NT2/D1 (cell line): ENCODE results near the gene BMP15.

ENCODE experiments used
- DNase-seq: peaks from one replicate; pipeline ENCODE4 v3.0.0-alpha.2; 2011; ENCODE audit warnings: low read depth, low spot score
- H3K27me3 ChIP-seq: 2 replicates; pipeline ENCODE4 v1.6.0; 2011; ENCODE audit warnings: mild to moderate bottlenecking; ENCODE audit not compliant: insufficient read length, insufficient read depth
- H3K36me3 ChIP-seq: 2 replicates; pipeline ENCODE4 v1.6.1; 2011; ENCODE audit warnings: mild to moderate bottlenecking, low read length, mixed read lengths; ENCODE audit not compliant: insufficient read depth, insufficient read length
- H3K4me1 ChIP-seq: 2 replicates; pipeline ENCODE4 v1.5.1; 2011; ENCODE audit not compliant: insufficient read depth, insufficient read length
- H3K4me3 ChIP-seq: 2 replicates; pipeline ENCODE4 v1.5.1; 2011; ENCODE audit warnings: low read depth; ENCODE audit not compliant: insufficient read length
- H3K9ac ChIP-seq: 2 replicates; pipeline ENCODE4 v1.6.0; 2011; ENCODE audit warnings: low read depth; ENCODE audit not compliant: insufficient read length
- H3K9me3 ChIP-seq: 2 replicates; pipeline ENCODE4 v1.5.1; 2011; ENCODE audit warnings: mild to moderate bottlenecking, low read length; ENCODE audit not compliant: insufficient read depth
- SUZ12 ChIP-seq: IDR thresholded peaks from 2 replicates; pipeline ENCODE4 v1.6.1; 2011; ENCODE audit not compliant: insufficient read length, insufficient read depth; ENCODE audit errors: extremely low read depth
- YY1 ChIP-seq: IDR thresholded peaks from 2 replicates; pipeline ENCODE4 v1.6.1; 2011; ENCODE audit not compliant: insufficient read length, insufficient read depth
- ZNF274 ChIP-seq: IDR thresholded peaks from 2 replicates; pipeline ENCODE4 v1.6.1; 2011; ENCODE audit warnings: mild to moderate bottlenecking, low read depth, low read length

The BMP15 gene

DNA sequence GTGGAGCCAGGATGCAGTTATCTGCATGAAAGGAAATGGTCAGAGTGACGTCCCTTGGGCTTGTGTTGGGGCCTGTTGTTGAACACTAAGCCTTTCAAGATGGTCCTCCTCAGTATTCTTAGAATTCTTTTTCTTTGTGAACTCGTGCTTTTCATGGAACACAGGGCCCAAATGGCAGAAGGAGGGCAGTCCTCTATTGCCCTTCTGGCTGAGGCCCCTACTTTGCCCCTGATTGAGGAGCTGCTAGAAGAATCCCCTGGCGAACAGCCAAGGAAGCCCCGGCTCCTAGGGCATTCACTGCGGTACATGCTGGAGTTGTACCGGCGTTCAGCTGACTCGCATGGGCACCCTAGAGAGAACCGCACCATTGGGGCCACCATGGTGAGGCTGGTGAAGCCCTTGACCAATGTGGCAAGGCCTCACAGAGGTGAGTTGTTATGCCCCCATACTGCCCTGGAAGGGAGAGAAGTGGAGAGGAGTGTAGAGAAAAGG is at the start of gene BMP15:
Gene BMP15, plus strand, starts transcription at position 51 of the 492 bp plus-strand sequence. Its CDS starts 49 bp downstream, at position 100.
- Histone ChIP-seq H3K27me3 (no peaks in the 10 kb centered on the region), H3K9ac (no peak within 1 kb of the TSS), H3K4me1 (no peaks in the 10 kb centered on the region), H3K9me3 (no peaks in the 10 kb centered on the region), H3K4me3 (no peak within 1 kb of the TSS), H3K36me3 (no peaks in the 10 kb centered on the region)
- TF ChIP-seq ZNF274 (no peak), YY1 (no peak), SUZ12 (no peak)
- no peak for DNase-seq

DNA sequence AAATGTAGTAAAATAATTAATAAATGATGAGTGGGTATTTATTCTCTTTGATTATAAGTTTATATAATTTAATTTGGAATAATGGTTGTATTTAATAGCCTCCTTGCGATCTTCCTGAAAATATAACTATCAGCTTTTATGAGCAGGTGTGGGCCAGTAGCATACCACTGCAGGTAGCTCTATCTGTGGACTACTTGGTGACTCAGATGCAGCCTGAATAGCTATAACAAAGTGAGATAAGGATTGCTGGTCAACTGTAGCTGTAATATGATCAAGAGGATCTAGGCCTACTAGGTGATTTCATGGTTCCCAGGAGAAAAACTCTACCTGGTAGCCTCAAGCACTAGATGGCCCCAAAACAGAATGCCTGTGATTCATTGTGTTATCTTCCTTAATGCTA is 47.1 kb upstream of the BMP15 start:
- TF ChIP-seq SUZ12 (no peak), YY1 (no peak), ZNF274 (no peak)
- no peaks in the 10 kb centered on the region for H3K27me3 ChIP-seq
- no peaks in the 10 kb centered on the region for H3K4me1 ChIP-seq

DNA sequence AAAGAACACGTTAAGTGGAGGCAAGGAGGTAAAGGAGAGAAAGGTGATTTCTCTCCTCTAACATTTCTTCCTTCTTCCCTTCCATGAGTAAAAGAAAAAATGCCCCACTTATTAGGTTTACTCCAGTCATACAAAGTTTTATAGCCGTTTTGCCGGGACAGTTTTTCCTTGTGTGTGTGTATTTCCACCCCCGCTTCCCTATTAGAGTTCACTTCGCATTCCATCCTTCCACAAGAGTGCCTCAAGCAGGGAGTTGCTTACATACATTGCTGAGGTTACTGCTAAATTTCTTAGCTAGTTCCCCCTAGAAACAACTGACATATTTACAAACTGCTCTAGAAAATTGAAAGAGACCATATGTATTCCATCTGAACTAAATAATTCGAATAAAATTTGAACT is 45.2 kb upstream of the BMP15 start:
- no peak for DNase-seq

More for the DNA sequence above, 47.1 kb upstream of the BMP15 start:
- no peaks in the 10 kb centered on the region for H3K36me3 ChIP-seq
- H3K4me3 ChIP-seq = no peak overlapping the region
- H3K9me3 ChIP-seq = no peaks in the 10 kb centered on the region
- H3K9ac ChIP-seq = no peak overlapping the region
- DNase-seq = no peak

DNA sequence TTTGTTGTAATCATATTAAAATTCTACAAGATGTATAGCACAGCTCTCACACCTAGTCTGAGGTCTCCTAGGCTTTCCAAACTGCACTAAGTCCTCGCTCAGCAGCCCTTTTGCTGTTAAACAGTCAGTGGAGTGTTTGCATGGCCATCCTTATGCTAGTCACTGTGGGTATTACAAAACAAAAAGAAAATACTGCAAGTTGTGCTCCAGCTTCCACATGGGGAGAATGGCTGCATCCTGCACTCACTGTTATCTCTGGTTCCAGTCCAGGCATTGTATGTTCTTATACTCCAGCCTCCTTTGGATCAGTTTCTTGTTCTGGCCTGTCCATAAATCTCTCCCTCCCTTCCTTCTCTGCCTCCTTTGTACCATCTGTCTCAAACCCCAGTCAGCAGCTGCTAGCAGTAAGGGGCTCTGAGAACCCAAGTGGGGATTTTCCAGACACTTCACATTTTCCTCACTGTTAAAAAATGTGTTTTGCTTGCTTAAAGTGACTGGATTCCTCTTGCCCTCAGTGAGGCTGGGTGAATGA is 38.5 kb upstream of the BMP15 start:
- no peak for TF ChIP-seq YY1
- no peak for TF ChIP-seq SUZ12
- no peak for TF ChIP-seq ZNF274
- H3K27me3 ChIP-seq = peaks cover 3% of the 10 kb centered on the region
- no peak overlapping the region for H3K4me3 ChIP-seq
- H3K4me1 ChIP-seq = no peaks in the 10 kb centered on the region
- no peaks in the 10 kb centered on the region for H3K36me3 ChIP-seq
- no peak overlapping the region for H3K9ac ChIP-seq
- DNase-seq = no peak
- H3K9me3 ChIP-seq = no peaks in the 10 kb centered on the region

More for the DNA sequence above, 45.2 kb upstream of the BMP15 start:
- Histone ChIP-seq H3K36me3 (no peaks in the 10 kb centered on the region), H3K4me3 (no peak overlapping the region), H3K9me3 (no peaks in the 10 kb centered on the region), H3K27me3 (no peaks in the 10 kb centered on the region), H3K4me1 (no peaks in the 10 kb centered on the region), H3K9ac (no peak overlapping the region)
- TF ChIP-seq SUZ12 = no peak
- no peak for TF ChIP-seq YY1
- no peak for TF ChIP-seq ZNF274

DNA sequence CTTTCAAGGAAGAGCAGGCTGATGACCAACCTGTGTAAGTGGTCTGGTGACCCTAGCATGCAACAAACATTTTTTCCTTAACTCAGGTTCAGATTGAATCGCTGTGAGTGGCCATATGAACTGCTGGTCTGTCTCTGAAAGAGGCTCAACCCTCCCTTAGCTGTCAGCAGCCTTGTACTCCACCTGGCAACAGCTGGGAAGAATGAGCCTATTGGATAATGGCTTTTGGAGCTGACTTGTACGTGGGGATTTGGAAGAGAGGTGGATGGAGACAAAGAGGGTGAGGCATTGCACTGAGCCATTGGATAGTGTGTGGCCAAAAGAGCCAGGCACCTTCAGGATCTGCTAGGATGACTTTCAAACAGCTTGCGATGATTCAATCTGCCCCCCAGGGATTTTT is 35.7 kb upstream of the BMP15 start:
- no peak for DNase-seq
- H3K36me3 ChIP-seq = no peaks in the 10 kb centered on the region

DNA sequence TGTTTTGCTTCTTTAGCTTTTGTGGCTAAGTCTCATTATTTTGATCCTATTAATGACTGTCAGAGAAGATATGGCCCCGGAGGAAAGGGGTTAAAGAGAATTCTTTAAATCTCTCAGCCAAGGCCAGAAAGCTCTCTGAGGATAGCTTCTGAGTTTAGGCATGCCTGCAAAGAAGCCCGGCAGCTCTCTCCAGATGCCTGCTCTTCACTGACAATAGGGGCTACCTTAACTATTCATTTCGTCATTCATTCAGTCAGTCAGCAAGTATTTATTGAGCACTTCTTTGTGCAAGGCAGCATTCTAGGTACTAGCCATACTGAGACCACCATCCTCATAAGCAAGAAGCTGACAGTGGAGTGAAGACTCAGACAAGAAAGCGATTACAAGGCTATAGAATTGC is 34.0 kb upstream of the BMP15 start:
- DNase-seq = no peak
- Histone ChIP-seq H3K4me1 (no peaks in the 10 kb centered on the region), H3K9me3 (no peaks in the 10 kb centered on the region), H3K4me3 (no peak overlapping the region), H3K36me3 (no peaks in the 10 kb centered on the region), H3K9ac (no peak overlapping the region), H3K27me3 (peaks cover 8% of the 10 kb centered on the region)
- TF ChIP-seq YY1 = no peak
- no peak for TF ChIP-seq SUZ12
- no peak for TF ChIP-seq ZNF274

More for the DNA sequence above, 35.7 kb upstream of the BMP15 start:
- Histone ChIP-seq H3K9me3 (no peaks in the 10 kb centered on the region), H3K4me3 (no peak overlapping the region), H3K27me3 (peaks cover 8% of the 10 kb centered on the region), H3K9ac (no peak overlapping the region), H3K4me1 (no peaks in the 10 kb centered on the region)
- TF ChIP-seq YY1 = no peak
- no peak for TF ChIP-seq SUZ12
- TF ChIP-seq ZNF274 = no peak

GRCh38 chrX:50877310-50877709 is 33.2 kb upstream of the BMP15 start:
- H3K4me3 ChIP-seq = no peak overlapping the region
- no peak for TF ChIP-seq YY1
- TF ChIP-seq ZNF274 = no peak
- no peak for TF ChIP-seq SUZ12
- H3K9ac ChIP-seq = no peak overlapping the region
- no peak for DNase-seq
- no peaks in the 10 kb centered on the region for H3K9me3 ChIP-seq
- no peaks in the 10 kb centered on the region for H3K4me1 ChIP-seq
- peaks cover 8% of the 10 kb centered on the region for H3K27me3 ChIP-seq
- no peaks in the 10 kb centered on the region for H3K36me3 ChIP-seq

DNA sequence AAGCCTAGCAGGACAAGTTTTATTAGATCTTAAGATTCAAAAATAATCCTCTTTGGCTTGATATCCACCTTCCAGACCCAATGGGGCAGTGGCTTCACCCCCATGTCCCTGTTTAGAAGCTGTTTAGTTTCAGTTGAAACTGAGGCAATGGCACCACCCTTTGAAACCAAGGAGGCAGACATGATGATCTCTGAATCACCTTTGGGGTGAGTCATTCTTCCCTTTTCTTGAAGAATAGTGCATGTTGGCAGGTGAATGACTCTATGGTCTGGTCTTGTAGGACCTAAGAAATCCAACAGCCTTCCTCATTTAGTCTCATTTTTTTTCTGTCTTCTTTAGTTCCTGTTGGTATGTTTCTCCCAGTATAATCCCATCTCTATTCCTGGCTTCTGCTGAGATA is 29.5 kb upstream of the BMP15 start:
- Histone ChIP-seq H3K9me3 (no peaks in the 10 kb centered on the region), H3K4me3 (no peak overlapping the region), H3K36me3 (no peaks in the 10 kb centered on the region), H3K4me1 (no peaks in the 10 kb centered on the region), H3K27me3 (peaks cover 5% of the 10 kb centered on the region), H3K9ac (no peak overlapping the region)
- TF ChIP-seq YY1 = no peak
- TF ChIP-seq ZNF274 = no peak
- TF ChIP-seq SUZ12 = no peak
- DNase-seq = no peak
